Fibroblast of pulmonary artery (primary cell): Measurements from ENCODE around the gene CEMP1.

ENCODE experiments used
- DNase-seq: peaks from one replicate; pipeline ENCODE4 v3.0.0-alpha.2; 2010; ENCODE audit warnings: low read depth
- H3K4me3 ChIP-seq: replicated peaks from 2 replicates; pipeline ENCODE4 v1.5.1; 2011; ENCODE audit warnings: low read depth, mild to moderate bottlenecking, control low read depth, low read length, moderate library complexity
- CTCF ChIP-seq: IDR thresholded peaks from 2 replicates; pipeline ENCODE4 v1.5.1; 2011; ENCODE audit warnings: mild to moderate bottlenecking, control low read depth, low read length, inconsistent platforms; ENCODE audit errors: missing control alignments

The CEMP1 gene

DNA sequence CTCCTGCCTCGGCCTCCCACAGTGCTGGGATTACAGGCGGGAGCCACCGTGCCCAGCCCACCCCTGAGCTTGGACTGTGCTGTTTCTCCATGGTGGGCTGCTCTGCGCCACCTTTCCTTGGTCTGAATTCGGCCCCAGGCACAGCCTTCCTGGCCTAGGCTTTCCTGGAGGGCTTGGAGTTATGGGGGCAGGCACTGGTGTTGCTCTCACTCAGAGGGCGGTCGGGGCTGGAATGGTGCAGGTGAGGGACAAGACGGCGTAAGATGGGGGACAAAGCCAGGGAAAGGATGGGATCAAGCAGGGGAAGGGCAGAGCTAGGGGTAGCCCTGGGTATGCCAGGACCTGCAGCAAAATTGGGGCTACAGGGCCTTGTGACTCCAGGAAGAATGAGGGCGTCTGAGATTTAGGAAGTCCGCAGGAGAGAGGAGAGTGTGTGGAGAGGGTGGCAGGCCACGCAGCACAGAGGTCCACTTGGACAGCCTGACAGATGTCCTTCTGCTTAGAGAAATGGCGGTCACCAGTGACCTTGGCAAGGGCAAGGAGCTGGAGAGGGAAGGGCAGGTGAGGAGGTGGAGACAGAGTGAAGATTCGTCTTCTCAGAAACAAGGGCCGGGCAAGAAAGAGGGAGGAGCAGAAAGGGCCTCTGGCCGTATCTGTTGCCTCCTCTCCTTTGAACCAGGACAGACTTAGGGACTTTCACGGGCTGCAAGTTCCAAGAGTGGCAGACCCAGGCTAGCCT lies 19.0 kb downstream of the CEMP1 start:
- no peak overlapping the region for H3K4me3 ChIP-seq
- DNase-seq: no peak
- no peak for TF ChIP-seq CTCF

- no peak overlapping the region for H3K4me3 ChIP-seq
- peak; percentile 57 for DNase-seq
- no peak for TF ChIP-seq CTCF
These were observed 19.9 kb downstream of the CEMP1 start for GRCh38 chr16:2511128-2511800.

DNA sequence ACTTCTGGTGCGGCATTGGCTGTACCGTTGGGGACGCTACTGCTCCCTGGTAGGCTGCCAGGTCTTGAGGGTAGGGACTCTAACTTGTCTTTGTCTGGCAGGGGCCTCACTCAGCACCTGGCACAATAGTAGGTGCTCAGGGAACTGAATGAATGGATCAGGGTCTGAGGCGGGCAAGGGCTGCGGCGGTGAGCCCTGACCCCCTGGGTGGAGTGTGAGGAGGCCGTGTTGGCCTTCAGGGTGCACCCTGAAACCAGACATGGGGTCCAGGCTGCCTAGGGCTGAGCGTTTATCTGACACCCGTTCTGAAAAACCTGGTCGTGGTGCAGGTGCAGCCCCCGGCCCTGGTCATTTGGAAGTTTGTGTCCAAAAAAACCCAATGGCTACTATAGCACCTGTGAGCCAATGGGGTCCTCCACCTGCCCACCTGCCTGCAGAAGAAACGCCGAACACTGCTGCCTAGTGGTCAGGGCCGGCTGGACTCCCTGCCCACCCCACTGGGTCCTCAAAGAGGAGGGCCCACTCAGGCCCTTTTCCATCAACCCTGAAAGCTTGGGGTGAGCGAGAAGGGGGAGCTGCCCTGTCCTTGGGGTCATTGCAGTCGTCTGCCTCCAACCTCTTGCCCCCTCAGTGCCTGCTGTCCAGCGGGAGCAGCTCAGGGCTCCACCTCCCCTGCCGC lies 22.3 kb downstream of the CEMP1 start:
- H3K4me3 ChIP-seq: no peak overlapping the region

DNA sequence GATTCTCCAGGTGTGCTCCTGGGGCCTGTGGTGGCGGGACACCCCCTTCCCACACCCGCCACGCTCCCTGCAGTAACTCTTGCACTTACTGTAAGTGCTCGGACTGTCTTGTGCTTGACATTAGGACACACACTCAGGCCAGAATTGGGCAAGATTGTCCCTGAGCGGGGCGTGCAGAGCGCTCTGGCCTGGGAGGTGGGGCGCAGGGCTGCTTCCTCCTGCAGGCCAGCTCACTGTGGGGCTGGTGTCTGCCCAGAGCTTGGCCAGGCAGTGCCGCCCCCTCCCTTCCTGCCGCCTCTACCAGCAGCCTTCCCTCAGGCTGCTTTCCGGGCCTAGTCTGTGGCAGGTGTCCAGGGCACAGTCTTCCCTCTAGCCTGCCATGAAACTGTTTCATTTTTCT lies 23.5 kb downstream of the CEMP1 start:
- TF ChIP-seq CTCF: no peak
- no peak for DNase-seq
- no peak overlapping the region for H3K4me3 ChIP-seq

More for the DNA sequence above, 22.3 kb downstream of the CEMP1 start:
- no peak for TF ChIP-seq CTCF
- DNase-seq: no peak

GRCh38 chr16:2507052-2507659 lies 24.1 kb downstream of the CEMP1 start:
- no peak for TF ChIP-seq CTCF
- H3K4me3 ChIP-seq: no peak overlapping the region
- DNase-seq: no peak

- no peak for DNase-seq
- no peak for TF ChIP-seq CTCF
- H3K4me3 ChIP-seq: no peak overlapping the region
These were observed 25.5 kb downstream of the CEMP1 start for GRCh38 chr16:2505695-2506094.
